Measurements from ENCODE around the gene FAM3A.

DNA sequence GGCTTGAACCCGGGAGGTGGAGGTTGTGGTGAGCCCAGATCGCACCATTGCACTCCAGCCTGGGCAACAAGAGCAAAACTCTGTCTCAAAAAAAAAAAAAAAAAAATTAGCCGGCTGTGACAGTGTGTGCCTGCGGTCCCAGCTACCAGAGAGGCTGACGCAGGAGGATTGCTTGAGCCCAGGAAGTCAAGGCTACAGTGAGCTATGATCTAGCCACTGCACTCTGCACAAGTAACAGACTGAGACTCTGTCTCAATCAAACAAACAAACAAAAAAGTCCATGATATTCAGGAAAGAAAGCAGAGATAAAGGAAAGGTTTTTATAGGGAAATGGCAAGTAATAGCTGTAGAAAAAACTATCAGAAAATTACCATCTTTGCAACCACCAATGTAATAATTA lies 34.8 kb downstream of the FAM3A start:
- TF ChIP-seq, protein P1, sequence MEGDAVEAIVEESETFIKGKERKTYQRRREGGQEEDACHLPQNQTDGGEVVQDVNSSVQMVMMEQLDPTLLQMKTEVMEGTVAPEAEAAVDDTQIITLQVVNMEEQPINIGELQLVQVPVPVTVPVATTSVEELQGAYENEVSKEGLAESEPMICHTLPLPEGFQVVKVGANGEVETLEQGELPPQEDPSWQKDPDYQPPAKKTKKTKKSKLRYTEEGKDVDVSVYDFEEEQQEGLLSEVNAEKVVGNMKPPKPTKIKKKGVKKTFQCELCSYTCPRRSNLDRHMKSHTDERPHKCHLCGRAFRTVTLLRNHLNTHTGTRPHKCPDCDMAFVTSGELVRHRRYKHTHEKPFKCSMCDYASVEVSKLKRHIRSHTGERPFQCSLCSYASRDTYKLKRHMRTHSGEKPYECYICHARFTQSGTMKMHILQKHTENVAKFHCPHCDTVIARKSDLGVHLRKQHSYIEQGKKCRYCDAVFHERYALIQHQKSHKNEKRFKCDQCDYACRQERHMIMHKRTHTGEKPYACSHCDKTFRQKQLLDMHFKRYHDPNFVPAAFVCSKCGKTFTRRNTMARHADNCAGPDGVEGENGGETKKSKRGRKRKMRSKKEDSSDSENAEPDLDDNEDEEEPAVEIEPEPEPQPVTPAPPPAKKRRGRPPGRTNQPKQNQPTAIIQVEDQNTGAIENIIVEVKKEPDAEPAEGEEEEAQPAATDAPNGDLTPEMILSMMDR (IDR thresholded peaks at IDR 0.05) = no peak
- no peak for TF ChIP-seq POLR2AphosphoS5 (IDR thresholded peaks at IDR 0.05; ENCODE audit: low read depth, low read length)
- TF ChIP-seq, protein P2, sequence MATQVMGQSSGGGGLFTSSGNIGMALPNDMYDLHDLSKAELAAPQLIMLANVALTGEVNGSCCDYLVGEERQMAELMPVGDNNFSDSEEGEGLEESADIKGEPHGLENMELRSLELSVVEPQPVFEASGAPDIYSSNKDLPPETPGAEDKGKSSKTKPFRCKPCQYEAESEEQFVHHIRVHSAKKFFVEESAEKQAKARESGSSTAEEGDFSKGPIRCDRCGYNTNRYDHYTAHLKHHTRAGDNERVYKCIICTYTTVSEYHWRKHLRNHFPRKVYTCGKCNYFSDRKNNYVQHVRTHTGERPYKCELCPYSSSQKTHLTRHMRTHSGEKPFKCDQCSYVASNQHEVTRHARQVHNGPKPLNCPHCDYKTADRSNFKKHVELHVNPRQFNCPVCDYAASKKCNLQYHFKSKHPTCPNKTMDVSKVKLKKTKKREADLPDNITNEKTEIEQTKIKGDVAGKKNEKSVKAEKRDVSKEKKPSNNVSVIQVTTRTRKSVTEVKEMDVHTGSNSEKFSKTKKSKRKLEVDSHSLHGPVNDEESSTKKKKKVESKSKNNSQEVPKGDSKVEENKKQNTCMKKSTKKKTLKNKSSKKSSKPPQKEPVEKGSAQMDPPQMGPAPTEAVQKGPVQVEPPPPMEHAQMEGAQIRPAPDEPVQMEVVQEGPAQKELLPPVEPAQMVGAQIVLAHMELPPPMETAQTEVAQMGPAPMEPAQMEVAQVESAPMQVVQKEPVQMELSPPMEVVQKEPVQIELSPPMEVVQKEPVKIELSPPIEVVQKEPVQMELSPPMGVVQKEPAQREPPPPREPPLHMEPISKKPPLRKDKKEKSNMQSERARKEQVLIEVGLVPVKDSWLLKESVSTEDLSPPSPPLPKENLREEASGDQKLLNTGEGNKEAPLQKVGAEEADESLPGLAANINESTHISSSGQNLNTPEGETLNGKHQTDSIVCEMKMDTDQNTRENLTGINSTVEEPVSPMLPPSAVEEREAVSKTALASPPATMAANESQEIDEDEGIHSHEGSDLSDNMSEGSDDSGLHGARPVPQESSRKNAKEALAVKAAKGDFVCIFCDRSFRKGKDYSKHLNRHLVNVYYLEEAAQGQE (IDR thresholded peaks at IDR 0.05; ENCODE audit: insufficient read depth in 1 of 2, low read depth in 2 of 2, low read length in 1 of 2) = no peak
